GM19099 (cell line): ENCODE measurements around the gene CPB1.

Source experiments
- POLR2A ChIP-seq: IDR thresholded peaks from 3 replicates; pipeline ENCODE4 v1.6.1; 2011; ENCODE audit warnings: low read depth; ENCODE audit not compliant: insufficient read length; ENCODE audit errors: extremely low read depth

CPB1 gene

GRCh38 chr3:148903022-148903442, 75.4 kb downstream of the CPB1 start:
- TF ChIP-seq POLR2A: no peak

- no peak for TF ChIP-seq POLR2A
Observed at GRCh38 chr3:148903941-148904340, 76.3 kb downstream of the CPB1 start.

- no peak for TF ChIP-seq POLR2A
Observed at GRCh38 chr3:148906667-148907066, 79.1 kb downstream of the CPB1 start.
